Measurements from ENCODE around the gene ZNF682. TPM values are rescaled to one million over a fixed set of nuclear protein-coding genes. Genes with fewer than 3 reads are reported as not detected.
"Not testable (repeated sequence)": the region's sequence is repeated elsewhere in the genome, so short reads cannot be mapped to it uniquely, and the experiment has no call there.

Gene ZNF682
- polyA plus RNA-seq, 3 donors, result 0.83 to 2.1 (median 1.4) TPM

DNA sequence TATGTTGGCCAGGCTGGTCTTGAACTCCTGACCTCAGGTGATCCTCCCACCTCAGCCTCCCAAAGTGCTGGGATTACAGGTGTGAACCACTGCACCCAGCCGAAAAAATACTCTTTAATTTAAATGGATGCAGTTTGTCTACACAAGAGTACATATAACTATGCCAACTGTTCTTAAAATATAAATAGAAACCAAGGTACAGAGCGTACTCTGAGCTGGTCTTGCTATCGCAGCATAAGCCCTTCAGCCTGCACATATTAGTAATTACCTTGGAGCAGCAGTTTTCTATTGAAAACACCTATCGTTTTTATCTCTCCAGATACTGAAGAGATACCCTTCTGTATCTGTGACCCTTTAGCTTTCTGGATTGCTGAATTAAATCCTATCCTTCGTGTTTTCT, 3.4 kb downstream of the ZNF682 start:
- WGBS, 3 donors, result 94 to 96% (median 95%) methylated on average over 5 of the region's 5 CpGs
- H3K27ac ChIP-seq (ENCODE audit: low read depth, low read length), result no peak overlapping the region

GRCh38 chr19:20028611-20029010, 10.7 kb downstream of the ZNF682 start:
- H3K27ac ChIP-seq (ENCODE audit: low read depth, low read length), result no peak overlapping the region
- WGBS, 3 donors, result 97 to 99% (median 97%) methylated on average over 6 of the region's 6 CpGs

GRCh38 chr19:20005741-20006140, 33.6 kb downstream of the ZNF682 start:
- H3K27ac ChIP-seq (ENCODE audit: low read depth, low read length), result no peak overlapping the region
- WGBS, 3 donors, result 93 to 100% (median 96%) methylated on average over 2 of the region's 2 CpGs

- no peak overlapping the region for H3K27ac ChIP-seq (ENCODE audit: low read depth, low read length)
- 46 to 55% (median 53%) methylated on average over 7 of the region's 7 CpGs for WGBS, 3 donors
Observed at GRCh38 chr19:19997656-19998268, 41.5 kb downstream of the ZNF682 start.

DNA sequence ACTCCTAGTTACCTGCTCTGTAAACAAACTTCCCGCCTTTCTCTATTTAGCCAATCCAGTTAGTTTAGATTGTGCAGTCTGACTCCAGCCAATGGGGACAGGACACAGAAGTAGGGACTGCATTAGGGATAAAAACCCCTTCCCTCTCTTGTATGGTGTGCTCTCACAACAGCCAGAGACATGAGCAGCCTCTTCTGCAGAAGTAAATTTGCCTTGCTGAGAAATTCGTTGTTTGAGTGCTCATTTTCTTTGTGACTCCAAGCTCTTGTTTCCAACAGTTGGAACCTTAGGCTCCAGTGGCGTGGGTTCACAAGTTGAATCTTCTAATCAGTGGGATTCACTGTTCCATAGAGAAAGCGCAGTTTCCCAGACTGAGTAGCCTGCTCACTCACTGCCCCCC, 72.4 kb downstream of the ZNF682 start:
- 72 to 91% (median 90%) methylated on average over 4 of the region's 4 CpGs for WGBS, 3 donors
- H3K27ac ChIP-seq (ENCODE audit: low read depth, low read length), result no peak overlapping the region

DNA sequence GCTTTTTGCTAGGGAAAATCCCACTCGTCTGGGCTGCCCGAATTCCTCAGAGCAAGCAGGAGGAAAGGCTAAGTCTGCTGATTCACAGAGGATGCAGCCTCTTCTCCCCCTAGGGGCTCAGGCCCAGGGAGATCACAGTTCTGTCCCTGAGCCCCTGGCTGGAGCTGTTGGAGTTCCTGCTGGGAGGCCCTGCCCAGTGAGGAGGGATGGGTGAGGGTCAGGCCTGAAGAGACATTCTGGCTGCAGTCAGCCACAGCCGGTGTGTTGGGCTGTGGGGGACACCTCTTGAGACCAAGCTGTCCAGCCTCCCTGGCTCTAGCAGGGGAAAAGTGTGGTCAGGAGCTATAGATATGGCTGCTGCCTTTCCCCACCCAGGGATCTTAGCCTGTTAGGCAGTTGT, 73.2 kb downstream of the ZNF682 start:
- H3K27ac ChIP-seq (ENCODE audit: low read depth, low read length), result not testable (repeated sequence)
- WGBS, 3 donors, result 84 to 94% (median 90%) methylated on average over 3 of the region's 3 CpGs

- no peak overlapping the region for H3K27ac ChIP-seq (ENCODE audit: low read depth, low read length)
- WGBS, 3 donors, result 81 to 92% (median 84%) methylated on average over 7 of the region's 7 CpGs
Observed at GRCh38 chr19:19964416-19964815, 74.9 kb downstream of the ZNF682 start.

- not testable (repeated sequence) for H3K27ac ChIP-seq (ENCODE audit: low read depth, low read length)
- WGBS, 3 donors, result 15 to 20% (median 18%) methylated on average over 8 to 9 of the region's 9 CpGs
Observed at GRCh38 chr19:19959151-19959799, 80.0 kb downstream of the ZNF682 start.

DNA sequence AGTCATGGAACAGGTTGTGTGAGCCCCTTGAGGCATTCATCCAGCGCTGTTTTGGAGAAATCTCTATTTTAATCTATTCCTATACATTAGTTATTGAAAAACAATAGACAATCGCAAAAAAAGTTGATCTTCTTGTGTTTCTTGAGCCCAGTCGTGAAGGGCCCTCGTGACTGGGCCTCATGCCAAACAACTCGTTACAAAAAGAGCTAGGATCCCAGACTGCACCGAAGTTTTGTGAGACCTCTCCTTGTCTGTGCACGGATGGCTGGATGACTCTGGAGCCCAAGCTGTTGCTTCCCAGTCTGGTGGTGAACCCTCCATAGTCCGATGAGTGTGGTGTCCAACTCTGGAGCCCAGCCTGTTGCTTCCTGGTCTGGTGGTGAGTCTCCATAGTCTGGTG, 81.5 kb downstream of the ZNF682 start:
- not testable (repeated sequence) for H3K27ac ChIP-seq (ENCODE audit: low read depth, low read length)
- 82 to 86% (median 84%) methylated on average over 8 of the region's 8 CpGs for WGBS, 3 donors

GRCh38 chr19:19956434-19957075, 82.8 kb downstream of the ZNF682 start:
- H3K27ac ChIP-seq (ENCODE audit: low read depth, low read length), result no peak overlapping the region
- WGBS, 3 donors, result 50 to 57% (median 50%) methylated on average over 15 of the region's 15 CpGs

DNA sequence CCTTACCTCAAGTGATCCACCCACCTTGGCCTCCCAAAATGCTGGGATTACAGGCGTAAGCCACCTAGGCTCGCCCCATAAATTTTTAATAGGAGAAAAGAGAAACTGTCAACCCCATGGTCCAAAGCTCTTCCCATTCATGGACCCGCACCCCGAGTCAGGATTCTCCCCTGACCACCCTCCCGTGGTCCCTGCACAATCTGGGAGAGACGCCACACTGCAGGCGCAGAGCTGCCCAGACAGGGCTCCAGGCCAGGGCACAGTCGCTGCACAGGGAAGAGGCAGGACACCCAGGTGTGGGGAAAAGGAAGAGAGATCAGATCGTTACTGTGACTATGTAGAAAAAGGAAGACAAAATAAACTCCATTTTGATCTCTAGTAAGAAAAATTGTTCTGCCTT, 84.1 kb downstream of the ZNF682 start:
- no peak overlapping the region for H3K27ac ChIP-seq (ENCODE audit: low read depth, low read length)
- 80 to 91% (median 91%) methylated on average over 9 of the region's 9 CpGs for WGBS, 3 donors

Other genes with a start within 250 kb of the ZNF682 start
- 10 to 100 TPM in 1 of 3 donors, 1 to 10 TPM in 2; 5.2 to 11.9 (median 5.4) TPM for gene ZNF506, start 217.8 kb downstream of the ZNF682 start, polyA plus RNA-seq
- gene ZNF253, start 173.6 kb downstream of the ZNF682 start, polyA plus RNA-seq, result 1 to 10 TPM; 2.1 to 3.2 (median 2.3) TPM
- 1 to 10 TPM; 1.3 to 5.0 (median 1.7) TPM for gene ZNF93, start 138.6 kb downstream of the ZNF682 start, polyA plus RNA-seq
- gene ZNF90, start 38.5 kb upstream of the ZNF682 start, polyA plus RNA-seq, result 1 to 10 TPM in 1 of 3 donors, under 1 TPM in 2; 0.45 to 1.4 (median 0.48) TPM
- 1 to 10 TPM; 1.4 to 2.9 (median 2.5) TPM for gene ZNF486, start 127.7 kb upstream of the ZNF682 start, polyA plus RNA-seq

Measured in adipose tissue (tissue), 3 donors.